Measurements from ENCODE around the gene RPL13. TPM values are rescaled to one million over a fixed set of nuclear protein-coding genes. Genes with fewer than 3 reads are reported as not detected.

RPL13 gene
- total and polyA plus RNA-seq, 7 donors = 3,641 to 19,173 (median 7,437) TPM

DNA sequence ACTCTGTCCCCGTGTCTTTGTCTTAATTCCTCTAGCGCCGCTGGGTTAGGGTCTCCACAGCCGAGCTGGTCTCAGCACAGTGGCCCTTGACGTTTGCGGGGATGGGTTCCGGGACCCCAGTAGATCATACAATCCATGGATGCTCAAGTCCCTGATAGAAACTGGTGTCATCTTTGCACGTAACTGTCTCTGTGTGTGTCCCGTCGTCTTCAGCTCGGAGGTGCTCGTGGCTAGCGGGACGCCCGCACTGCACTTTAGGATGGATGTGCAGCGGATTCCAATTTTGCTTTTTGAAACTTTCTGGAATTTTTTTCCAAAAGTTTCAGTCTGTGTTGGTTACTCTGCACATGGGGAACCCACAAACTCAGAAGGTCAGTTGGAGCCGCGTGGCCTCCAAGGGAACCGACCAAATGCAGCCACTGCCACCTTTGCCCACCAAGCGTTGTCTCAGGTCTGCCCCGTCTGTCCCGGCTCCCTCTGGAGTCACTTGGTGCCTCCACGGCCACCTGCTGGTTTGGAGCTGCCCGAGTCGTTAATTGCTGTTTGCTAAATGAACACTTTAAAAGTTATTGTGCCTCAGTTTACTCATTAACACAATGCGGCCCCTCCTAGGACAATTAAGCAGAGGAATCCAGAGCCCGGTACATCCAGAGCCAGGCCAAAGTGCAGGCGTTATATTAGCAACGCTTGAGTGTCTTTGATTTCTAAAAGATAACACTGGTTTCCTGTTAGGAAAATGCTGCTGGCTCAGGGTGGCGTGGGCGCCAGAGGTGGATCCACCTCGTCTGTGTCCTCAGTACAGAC, 47.7 kb downstream of the RPL13 start:
- DNase-seq = no peak
- H3K27ac ChIP-seq = no peak overlapping the region
- intact Hi-C loops (cut with DNase I) = no loop called here
- TF ChIP-seq POLR2AphosphoS5 (IDR thresholded peaks at IDR 0.05) = no peak
- TF ChIP-seq, protein P1, sequence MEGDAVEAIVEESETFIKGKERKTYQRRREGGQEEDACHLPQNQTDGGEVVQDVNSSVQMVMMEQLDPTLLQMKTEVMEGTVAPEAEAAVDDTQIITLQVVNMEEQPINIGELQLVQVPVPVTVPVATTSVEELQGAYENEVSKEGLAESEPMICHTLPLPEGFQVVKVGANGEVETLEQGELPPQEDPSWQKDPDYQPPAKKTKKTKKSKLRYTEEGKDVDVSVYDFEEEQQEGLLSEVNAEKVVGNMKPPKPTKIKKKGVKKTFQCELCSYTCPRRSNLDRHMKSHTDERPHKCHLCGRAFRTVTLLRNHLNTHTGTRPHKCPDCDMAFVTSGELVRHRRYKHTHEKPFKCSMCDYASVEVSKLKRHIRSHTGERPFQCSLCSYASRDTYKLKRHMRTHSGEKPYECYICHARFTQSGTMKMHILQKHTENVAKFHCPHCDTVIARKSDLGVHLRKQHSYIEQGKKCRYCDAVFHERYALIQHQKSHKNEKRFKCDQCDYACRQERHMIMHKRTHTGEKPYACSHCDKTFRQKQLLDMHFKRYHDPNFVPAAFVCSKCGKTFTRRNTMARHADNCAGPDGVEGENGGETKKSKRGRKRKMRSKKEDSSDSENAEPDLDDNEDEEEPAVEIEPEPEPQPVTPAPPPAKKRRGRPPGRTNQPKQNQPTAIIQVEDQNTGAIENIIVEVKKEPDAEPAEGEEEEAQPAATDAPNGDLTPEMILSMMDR (IDR thresholded peaks at IDR 0.05) = no peak
- TF ChIP-seq EP300 (IDR thresholded peaks at IDR 0.05) = no peak
- no peak for TF ChIP-seq POLR2A (IDR thresholded peaks at IDR 0.05)
- H3K4me1 ChIP-seq = no peaks in the 10 kb centered on the region
- H3K4me3 ChIP-seq = no peak overlapping the region
- no peaks in the 10 kb centered on the region for H3K9me3 ChIP-seq
- H3K27me3 ChIP-seq = peaks cover 0 to 34% (median 15%) of the 10 kb centered on the region in 3 donors
- 38 to 75% methylated on average over 32 of the region's 32 CpGs for WGBS, 2 donors
- H3K36me3 ChIP-seq = no peaks in the 10 kb centered on the region

DNA sequence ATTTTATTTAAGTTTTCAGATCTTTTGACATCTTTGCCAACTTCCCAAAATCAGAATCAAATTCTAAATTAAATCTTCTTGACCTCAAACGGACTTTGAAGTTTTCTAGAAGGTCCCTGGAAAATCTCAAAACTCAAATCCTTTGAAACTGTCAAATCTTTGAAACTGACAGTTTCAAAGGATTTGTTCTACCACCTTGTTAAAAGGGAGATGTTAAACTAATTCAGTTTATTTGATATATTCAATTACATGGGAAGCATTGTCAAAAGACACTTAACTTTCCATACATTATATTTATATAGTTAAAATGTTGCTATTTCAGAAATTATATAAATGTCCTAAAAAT, 49.6 kb downstream of the RPL13 start:
- intact Hi-C loops (cut with DNase I) = no loop called here

DNA sequence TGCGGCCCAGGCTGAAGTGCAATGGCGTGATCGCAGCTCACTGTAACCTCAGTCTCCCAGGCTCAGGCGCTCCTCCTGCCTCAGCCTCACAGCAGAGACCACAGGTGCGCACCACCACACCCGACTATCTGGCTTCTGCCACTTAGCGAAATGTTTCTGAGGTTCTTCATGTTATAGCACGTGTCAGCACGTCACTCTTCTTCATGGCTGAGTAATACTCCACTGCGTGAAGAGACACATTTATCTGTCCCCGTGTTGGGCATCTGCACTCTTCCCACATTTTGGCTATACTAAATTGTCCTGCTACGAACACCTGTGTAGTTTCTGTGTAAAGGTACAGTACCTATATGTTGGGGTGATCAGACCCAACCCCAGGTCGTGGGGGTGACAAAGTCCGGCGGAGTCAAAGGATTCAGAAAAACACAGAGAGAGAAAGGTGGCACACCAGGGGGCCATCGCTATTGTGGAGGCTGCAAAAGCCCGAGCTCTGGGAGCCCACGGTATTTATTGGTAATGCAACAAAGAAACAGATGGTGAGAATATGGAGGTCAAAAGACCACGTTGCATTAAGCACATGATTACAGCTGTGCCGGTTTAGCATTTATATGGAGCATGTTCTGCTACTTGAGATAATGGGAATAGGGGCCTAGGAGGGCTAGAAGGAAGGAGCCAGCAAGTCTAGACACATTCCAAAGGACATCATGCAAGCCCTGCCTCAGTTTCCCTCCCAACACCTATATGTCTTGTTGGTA, 52.1 kb downstream of the RPL13 start:
- H3K36me3 ChIP-seq = no peaks in the 10 kb centered on the region
- no peaks in the 10 kb centered on the region for H3K4me1 ChIP-seq
- TF ChIP-seq EP300 (IDR thresholded peaks at IDR 0.05) (no peak), POLR2A (IDR thresholded peaks at IDR 0.05) (no peak), POLR2AphosphoS5 (IDR thresholded peaks at IDR 0.05) (no peak)
- TF ChIP-seq, protein P1 (IDR thresholded peaks at IDR 0.05) = no peak
- no peak for DNase-seq
- no peak overlapping the region for H3K4me3 ChIP-seq
- peaks cover 5 to 54% (median 7%) of the 10 kb centered on the region in 3 donors for H3K27me3 ChIP-seq
- no peak overlapping the region for H3K27ac ChIP-seq
- H3K9me3 ChIP-seq = no peaks in the 10 kb centered on the region
- WGBS, 2 donors = 78 to 86% methylated on average over 20 of the region's 20 CpGs
- intact Hi-C loops (cut with DNase I) = no loop called here

More for the DNA sequence above, 49.6 kb downstream of the RPL13 start:
- H3K4me1 ChIP-seq = no peaks in the 10 kb centered on the region
- WGBS, 2 donors = 11 to 64% methylated on average over 1 of the region's 1 CpG
- TF ChIP-seq POLR2A (IDR thresholded peaks at IDR 0.05) = no peak
- TF ChIP-seq EP300 (IDR thresholded peaks at IDR 0.05) = no peak
- TF ChIP-seq, protein P1 (IDR thresholded peaks at IDR 0.05) = no peak
- H3K36me3 ChIP-seq = no peaks in the 10 kb centered on the region
- no peaks in the 10 kb centered on the region for H3K9me3 ChIP-seq
- no peak for DNase-seq
- no peak overlapping the region for H3K4me3 ChIP-seq
- H3K27ac ChIP-seq = no peak overlapping the region
- peaks cover 1 to 35% (median 11%) of the 10 kb centered on the region in 3 donors for H3K27me3 ChIP-seq

DNA sequence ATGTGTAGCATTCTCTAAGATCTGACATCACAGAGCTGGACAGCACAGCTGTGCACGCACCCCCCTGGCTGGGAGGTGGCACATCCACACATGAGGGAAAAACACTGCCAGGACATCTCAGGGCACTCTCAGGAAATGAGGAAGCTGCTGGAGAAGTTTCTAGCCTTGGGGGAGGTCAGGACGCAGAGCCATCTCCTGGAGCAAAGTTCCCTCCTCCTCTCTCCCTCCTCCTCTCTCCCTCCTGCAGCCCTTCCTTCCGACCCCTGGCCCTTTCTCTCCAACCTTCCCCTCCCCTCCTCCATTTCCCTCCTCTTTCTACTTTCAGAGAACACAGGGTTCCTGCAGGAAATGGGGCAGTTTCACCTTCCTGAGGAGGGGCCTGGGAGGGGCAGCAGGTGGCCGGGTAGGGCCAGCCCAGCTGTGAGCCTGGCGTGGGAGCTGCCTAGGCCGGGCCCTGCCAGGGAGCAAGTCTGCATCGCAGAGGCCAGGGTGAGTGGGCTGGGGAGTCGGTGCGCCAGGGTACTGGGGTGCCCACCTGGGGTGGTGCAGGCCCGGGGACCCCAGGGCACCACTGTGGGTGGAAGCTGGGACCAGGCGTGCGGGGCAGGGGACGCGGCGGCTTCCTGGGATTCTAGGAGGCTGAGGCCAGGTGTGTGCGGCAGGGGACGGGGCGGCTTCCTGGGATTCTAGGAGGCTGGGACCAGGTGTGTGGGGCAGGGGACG, 52.9 kb downstream of the RPL13 start, which contains the start of gene DPEP1:
TSS of gene DPEP1 (plus strand) at position 412 of the 723 bp plus-strand sequence. CDS start 16,769 bp downstream, outside the sequence.
- Histone ChIP-seq H3K4me3 (no peak within 1 kb of the TSS), H3K9me3 (no peaks in the 10 kb centered on the region), H3K27me3 (peaks cover 5 to 59% (median 7%) of the 10 kb centered on the region in 3 donors), H3K36me3 (no peaks in the 10 kb centered on the region), H3K4me1 (no peaks in the 10 kb centered on the region), H3K27ac (no peak within 1 kb of the TSS)
- intact Hi-C loops (cut with DNase I) = no loop called here
- no peak for DNase-seq
- TF ChIP-seq POLR2A (IDR thresholded peaks at IDR 0.05) = no peak
- no peak for TF ChIP-seq EP300 (IDR thresholded peaks at IDR 0.05)
- WGBS, 2 donors = 52 to 61% methylated on average over 19 of the region's 19 CpGs

Data from sigmoid colon (tissue), 7 donors.